ENCODE data around the gene ABCA3.
"Not testable (repeated sequence)": the region's sequence is repeated elsewhere in the genome, so short reads cannot be mapped to it uniquely, and the experiment has no call there.

The ABCA3 gene

GRCh38 chr16:2340564-2341455, at the start of gene ABCA3:
Gene ABCA3, minus strand, starts transcription at chr16:2340728. Its CDS starts 14,262 bp downstream, at chr16:2326466.
- DNase-seq (ENCODE audit: low spot score), result peak; percentile 100
- peak; percentile 91 for TF ChIP-seq CTCF (IDR thresholded peaks at IDR 0.05; ENCODE audit: borderline replicate concordance, control extremely low read depth, extremely low read depth, insufficient read depth, missing control alignments)
- in situ Hi-C loops (cut with MboI; ENCODE audit: low sequenced_read_pairs, unreplicated experiment), result no loop called here

- no peak for DNase-seq (ENCODE audit: low spot score)
- TF ChIP-seq CTCF (IDR thresholded peaks at IDR 0.05; ENCODE audit: borderline replicate concordance, control extremely low read depth, extremely low read depth, insufficient read depth, missing control alignments), result no peak
- in situ Hi-C loops (cut with MboI; ENCODE audit: low sequenced_read_pairs, unreplicated experiment), result no loop called here
These were observed 48.4 kb upstream of the ABCA3 start for GRCh38 chr16:2388875-2389433.

- in situ Hi-C loops (cut with MboI; ENCODE audit: low sequenced_read_pairs, unreplicated experiment), result no loop called here
- no peak for DNase-seq (ENCODE audit: low spot score)
- no peak for TF ChIP-seq CTCF (IDR thresholded peaks at IDR 0.05; ENCODE audit: borderline replicate concordance, control extremely low read depth, extremely low read depth, insufficient read depth, missing control alignments)
These were observed 47.8 kb upstream of the ABCA3 start for GRCh38 chr16:2388139-2388874.

- DNase-seq (ENCODE audit: low spot score), result no peak
- in situ Hi-C loops (cut with MboI; ENCODE audit: low sequenced_read_pairs, unreplicated experiment), result no loop called here
These were observed 46.5 kb upstream of the ABCA3 start for GRCh38 chr16:2386990-2387389.

GRCh38 chr16:2385982-2386381, 45.5 kb upstream of the ABCA3 start:
- DNase-seq (ENCODE audit: low spot score); in situ Hi-C loops (cut with MboI; ENCODE audit: low sequenced_read_pairs, unreplicated experiment): not testable (repeated sequence)

More at GRCh38 chr16:2386990-2387389, 46.5 kb upstream of the ABCA3 start:
- TF ChIP-seq CTCF (IDR thresholded peaks at IDR 0.05; ENCODE audit: borderline replicate concordance, control extremely low read depth, extremely low read depth, insufficient read depth, missing control alignments), result no peak

- in situ Hi-C loops (cut with MboI; ENCODE audit: low sequenced_read_pairs, unreplicated experiment), result no loop called here
- TF ChIP-seq CTCF (IDR thresholded peaks at IDR 0.05; ENCODE audit: borderline replicate concordance, control extremely low read depth, extremely low read depth, insufficient read depth, missing control alignments), result no peak
- no peak for DNase-seq (ENCODE audit: low spot score)
These were observed 44.8 kb upstream of the ABCA3 start for GRCh38 chr16:2385190-2385836.
